Glomerular visceral epithelial cell (primary cell): ENCODE measurements around the gene ITLN1.

ENCODE experiments used
- DNase-seq: peaks from one replicate; pipeline ENCODE4 v3.0.0-alpha.2; 2016; ENCODE audit errors: extremely low spot score

The ITLN1 gene

DNA sequence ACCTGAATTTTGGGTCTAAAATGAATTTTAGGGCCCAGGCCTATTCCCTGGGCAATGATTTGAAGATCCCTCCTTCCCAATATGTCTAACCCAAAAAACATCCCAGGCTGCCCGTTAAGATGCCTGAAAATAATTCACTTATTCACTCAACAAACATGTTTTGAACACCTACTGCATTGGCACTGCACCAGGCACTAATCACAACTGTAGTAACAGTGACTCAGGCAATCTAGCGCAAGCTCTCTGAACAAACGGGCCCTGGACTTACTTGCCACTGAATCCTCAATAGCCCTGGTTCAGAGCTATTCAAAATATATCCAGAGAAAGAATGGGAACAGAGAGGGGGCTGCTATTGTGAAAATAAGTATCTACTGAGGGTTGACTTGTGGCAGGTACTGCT is 26.5 kb downstream of the ITLN1 start:
- no peak for DNase-seq

DNA sequence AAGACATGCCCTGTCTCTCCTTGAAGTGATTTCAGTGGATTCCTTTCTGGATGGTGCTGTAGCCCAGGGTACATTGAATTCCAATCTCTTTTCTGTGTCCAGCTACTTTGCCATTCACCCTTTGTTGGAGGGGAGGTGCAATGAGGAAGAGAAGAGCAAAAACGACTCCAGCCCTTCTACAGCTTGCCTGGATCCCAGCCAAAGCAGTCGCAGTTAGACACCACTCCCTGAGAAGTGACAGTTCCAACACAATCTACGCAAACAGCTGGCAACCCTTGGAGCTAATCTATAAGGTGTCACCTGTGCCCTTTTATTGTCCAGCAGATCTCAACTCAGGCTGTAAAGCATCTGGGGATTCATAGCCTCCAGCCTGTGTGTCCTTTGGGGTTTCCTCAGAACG is 26.9 kb downstream of the ITLN1 start:
- DNase-seq: no peak

DNA sequence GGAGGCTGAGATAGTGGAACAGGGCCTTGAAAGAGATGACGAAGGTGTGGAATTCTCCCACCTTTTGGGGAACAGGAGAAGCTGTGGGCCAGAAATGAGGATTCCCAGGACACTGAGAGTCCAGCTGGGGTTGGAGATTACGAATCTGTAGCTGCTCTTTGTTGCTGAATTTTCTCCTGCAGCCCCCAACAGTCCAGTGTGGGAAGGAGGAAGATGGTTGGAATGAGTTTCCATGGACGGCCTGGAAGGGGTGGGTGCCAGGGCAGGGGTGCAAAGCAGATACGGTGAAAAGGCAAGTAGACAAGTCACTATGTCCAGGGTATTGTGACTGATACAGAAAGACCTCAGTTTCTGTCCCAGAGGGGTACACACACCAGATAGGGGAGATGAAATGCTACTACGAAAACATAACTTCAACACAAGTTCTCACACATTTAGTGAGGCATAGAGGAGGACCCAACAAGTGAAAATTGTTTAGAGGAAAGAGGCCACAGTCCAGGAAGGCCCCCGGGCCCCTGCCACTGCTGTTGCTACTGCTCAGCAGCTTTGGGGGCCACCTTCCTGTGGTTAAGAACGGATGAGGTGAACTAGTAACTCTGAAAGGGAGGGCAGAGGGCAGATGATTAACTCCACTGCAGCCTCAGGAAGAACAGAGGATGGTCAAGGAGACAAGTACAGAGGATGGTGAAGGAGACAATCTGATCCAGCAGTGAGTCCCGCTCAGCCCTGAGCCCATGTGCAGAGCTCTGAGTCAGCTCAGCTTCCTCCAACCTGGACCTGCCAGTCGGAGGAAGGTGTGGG is 29.6 kb downstream of the ITLN1 start:
- no peak for DNase-seq

DNA sequence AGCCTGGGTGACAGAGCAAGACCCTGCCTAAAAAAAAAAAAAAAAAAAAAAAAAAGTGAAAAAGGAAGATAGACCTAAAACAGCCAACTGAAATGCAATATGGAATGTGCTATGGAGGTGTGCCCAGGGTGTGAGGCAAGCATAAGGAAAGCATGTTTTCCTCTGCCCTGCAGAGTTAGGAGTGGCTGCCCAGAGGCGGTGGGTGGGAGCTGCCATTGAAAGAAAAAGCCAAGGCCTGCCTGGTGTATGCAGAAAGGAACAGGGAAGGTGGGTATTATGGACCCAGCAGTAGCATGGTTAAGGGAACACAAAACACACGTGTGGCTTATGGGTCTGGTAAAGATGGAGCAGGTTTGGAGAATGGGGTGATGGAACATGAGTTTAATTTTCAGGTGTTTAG is 31.2 kb downstream of the ITLN1 start:
- no peak for DNase-seq

DNA sequence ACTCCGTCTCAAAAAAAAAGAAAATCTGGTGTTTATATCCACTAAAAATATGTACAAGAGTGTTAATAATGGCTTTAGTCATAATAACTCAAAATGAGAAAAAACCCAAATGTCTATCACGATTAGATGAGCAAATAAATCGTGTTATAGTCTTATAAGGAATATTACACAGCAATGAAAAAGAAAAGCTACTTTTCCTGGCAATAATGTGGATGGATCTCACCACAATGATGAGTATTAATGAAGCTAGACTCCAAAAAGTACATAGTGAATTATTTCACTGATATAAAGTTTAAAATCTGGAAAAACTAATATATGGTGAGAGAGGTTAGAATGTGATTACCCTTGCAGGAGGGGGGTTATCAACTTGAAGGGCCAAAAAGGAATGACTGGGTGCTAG is 32.0 kb downstream of the ITLN1 start:
- no peak for DNase-seq

DNA sequence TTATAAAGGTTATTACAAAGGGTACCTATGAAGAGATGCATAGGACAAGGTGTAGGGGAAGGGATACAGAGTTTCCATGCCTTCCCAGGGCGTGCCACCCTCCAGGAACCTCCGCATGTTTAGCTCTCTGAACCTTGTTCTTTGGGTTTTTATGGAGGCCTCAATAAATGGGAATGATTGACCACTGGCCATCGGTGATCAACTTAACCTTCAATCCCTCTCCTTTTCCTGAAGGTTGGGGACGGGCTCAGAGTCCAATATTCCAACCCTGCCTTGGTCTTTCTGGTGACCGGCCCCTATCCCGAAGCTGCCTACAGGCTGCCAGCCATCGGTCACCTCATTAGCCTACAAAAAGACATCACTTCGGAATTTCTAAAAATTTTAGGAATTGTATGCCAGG is 34.0 kb downstream of the ITLN1 start:
- DNase-seq: no peak

DNA sequence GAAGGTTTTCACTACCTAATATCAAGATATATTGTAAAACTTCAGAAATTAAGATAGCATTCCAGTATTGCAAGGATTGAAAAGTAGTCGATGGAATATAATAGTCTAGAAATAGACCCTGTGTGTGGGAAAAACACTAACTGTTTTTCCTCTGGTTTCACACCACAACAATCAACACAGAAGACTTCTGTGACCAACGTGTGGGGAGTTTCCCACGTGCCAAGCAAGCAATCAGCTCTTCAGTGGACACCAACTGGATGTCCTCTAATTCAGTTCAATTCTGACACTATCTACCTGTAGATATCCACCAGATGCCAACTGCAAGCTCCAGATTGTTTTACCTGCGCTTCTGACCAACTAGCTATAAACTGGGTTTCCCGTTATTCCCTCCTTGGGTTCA is 34.4 kb downstream of the ITLN1 start:
- DNase-seq: no peak

DNA sequence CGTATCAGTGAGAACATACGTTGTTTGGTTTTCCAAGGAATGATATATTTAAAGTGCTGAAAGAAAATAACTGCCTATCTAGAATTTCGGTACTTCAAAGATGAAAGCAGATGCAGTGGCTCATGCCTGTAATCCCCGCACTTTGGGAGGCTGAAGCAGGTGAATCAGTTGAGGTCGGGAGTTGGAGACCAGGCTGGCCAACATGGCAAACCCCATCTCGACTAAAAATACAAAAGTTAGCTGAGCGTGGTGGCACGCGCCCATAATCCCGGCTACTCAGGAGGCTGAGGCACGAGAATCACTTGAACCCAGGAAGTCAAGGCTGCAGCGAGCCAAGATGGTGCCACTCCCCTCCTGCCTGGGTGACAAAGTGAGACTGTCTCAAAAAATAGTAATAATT is 38.7 kb downstream of the ITLN1 start:
- DNase-seq: no peak

DNA sequence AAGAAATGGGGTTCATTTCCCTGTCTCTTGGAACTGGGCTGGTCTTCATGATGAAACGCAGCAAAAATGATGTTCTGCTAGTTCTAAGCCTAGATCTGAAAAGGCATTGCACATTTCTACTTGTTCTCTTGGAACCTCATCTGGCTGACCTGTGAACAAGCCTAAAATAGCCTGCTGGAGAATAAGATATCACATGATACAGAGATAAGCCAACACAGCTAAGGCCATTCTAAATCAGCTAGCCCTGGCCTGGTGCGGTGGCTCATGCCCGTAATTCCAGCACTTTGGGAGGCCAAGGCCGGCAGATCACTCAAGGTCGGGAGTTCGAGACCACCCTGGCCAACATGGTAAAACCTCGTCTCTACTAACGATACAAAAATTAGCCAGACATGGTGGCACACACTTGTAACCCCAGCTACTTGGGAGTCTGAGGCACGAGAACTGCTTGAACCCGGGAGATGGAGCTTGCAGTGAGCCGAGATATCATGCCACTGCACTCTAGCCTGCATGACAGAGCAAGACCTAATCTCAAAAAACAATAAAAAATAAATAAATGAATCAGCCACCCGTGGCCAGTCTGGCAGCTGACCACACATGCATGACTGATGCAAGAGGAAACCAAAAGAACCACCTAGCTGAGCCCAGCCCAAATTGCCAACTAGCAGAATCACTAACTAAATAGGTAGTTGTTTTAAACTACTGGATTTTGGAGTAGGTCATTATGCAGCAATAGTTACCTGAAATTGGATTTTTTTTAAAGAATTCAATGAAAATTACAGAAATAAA is 40.3 kb downstream of the ITLN1 start:
- DNase-seq: no peak

DNA sequence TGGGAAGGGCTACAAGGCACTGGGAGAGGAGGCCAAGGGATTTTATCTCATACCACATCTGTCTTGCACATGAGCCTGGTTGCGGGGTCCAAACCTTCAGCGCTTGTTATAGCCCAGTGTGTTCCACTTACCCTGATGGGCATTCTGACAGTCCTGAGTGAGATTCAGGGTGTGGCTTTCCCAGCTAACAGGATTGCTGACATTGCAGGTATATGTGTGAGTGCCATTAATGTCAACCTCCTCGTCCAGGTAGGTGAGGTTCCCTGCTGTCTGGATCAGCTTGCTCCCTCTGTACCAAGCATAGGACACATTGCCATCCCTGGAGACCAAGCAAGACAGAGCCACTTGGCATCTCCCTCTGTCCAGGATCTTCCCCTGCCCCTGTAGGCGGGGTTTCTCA is 43.9 kb downstream of the ITLN1 start:
- DNase-seq: no peak

DNA sequence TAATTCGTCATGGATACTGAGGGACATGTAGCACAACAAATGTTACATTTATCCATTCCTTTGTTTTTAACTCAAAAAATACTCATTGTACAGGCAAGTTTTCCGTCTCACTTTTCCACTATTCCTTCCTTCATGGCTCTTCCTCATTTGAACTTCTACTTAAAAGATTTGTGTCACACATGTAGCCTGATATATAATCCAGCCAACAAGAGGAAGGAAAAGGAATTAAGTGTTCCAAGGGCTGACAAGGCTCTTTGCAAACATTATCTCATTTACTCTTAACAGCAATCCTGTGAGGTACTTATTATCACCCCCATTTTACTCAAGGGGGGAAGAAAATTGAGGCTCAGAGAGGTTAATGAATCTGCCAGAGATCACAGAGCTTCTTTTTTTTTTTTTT is 45.2 kb downstream of the ITLN1 start:
- DNase-seq: no peak

DNA sequence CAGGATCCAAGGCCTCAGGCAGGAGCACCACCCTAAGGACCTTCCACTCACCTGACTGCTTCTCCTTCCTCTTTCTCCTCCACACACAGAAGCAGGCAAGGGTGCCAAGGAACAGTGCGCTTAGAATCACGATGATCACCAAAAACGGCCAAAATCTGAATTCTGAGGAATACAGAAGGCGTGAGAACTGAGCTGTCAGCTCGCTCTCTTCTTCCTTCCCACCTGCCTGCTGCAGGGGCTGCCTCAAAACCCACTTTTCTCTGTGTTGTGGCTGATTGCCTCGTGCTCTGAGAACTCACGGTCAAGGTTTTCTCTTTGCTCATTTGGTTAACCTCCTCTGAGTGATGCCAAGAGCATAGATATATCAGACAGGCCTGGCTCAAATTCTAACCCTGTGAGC is 46.1 kb downstream of the ITLN1 start:
- no peak for DNase-seq

DNA sequence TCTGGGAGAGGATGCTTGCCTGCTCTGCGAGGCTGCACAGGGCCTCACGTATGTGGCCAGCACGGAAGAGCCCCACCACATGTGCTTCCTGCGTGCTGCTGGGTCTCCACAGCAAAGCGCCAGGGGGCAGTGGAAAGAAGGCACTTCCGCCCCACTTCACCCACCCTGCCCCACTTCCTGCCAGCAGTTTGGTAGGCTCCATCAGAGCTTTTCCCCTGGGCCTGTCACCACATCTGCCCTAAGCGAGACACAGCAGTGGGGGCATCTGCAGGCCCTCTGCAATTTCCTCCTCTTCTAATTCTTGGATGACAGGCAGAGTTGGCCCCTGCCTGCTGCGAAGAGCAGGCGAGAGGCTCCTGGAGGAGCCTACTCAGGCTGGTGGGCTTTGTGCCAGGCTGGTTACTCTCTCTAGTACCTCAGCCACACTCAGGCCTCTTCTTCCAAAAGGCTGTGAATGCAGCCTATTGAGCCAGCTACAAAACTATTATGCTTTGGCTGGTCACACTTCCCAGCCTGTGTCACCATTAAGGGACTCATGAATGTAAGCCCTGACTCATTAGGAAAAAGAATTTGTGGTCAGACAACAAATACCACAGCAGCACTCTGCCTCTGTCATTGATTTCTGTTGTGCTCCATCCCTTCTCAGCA is 47.3 kb downstream of the ITLN1 start:
- DNase-seq: no peak

DNA sequence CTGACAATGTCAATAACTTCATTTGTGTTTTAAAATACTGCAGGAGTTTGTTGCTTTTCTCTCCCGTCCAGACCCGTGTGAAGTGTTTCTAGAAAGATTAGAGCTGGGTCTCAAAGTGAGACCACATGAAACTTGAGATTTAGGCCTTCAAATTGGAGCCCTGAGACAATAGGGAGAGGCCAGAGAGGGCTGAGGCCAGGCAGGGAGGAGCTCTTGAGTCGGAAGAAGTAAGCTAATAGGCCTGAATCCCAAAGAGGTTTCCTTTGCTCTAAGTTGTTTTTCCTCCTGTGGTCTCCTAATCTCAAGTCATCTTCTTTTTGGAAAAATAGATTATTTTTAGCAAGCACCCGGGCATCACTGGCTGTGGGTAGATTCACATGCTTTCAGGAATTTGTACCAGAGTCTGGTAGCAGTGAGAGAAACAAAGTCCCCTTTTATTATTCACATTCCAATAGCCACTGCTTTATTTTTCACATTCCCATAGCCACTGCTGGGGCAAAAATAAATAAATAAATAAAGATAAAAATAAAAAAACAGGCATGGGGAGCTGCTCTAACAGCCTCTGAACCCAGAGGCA is 47.9 kb downstream of the ITLN1 start:
- no peak for DNase-seq

DNA sequence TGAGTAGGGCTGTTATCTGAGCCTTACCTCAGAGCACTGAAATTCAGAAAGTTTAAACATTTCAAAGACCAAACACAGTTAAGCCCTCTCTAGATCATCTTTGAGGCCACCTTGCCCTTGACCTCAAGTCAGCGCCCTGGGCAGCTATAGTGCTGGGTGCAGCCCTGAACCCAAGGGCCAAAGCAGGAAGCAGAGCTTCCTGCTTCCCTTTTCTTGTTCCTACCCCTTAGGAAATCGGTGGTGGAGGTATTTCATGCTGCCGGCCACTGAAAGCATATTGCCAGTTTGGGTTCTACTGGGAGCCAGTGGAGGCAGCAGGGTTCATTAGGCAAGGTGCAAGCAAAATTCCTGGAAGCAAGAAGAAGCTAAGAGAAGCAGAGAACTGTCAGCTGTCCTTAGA is 48.4 kb downstream of the ITLN1 start:
- no peak for DNase-seq

DNA sequence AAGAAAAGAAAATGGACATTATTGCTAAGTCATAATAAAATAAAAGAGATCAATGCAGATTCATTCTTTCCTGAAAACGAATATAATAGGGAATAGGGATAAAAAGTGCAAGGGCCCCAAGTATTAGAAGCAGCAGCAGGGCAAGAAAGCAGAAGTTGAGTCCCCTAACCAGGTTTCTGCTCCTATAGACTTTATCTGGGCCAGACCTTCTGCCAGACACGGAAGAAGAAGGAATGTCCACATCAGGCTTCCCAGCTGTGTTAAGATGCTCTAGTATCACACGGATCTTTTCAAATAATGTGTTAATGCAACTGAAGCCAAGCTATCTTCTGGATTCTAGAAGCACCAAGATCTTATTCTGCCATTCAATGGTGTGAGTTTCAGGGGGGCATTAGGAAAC is 49.2 kb downstream of the ITLN1 start:
- DNase-seq: no peak

DNA sequence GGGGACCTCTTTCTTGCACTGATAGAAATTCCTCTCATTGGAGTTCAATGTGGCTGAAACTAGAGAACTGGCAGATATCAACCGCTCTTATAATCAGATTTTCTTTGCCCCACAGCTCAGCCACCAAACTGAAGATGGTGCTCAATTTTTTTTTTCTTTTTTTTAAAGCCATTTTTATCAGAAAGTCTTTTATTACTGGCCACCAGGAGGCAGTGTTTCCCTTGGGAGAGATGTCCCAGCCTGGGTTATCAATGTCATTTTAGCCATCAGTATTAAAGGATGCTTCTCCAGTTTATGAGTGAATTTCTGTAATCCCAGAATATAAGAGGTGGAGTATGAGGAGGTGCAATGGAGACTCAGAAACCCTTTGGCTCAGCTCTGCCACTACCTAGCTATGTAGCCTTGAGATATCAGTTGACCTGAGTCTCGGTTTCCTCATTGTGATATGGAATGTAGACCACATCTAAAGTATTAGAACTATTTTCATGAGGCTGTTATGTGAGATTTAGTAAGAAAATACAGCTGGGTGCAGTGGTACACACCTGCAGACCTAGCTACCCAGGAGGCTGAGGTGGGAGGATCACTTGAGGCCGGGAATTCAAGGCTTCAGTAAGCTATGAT is 49.9 kb downstream of the ITLN1 start:
- peak; percentile 50 for DNase-seq

DNA sequence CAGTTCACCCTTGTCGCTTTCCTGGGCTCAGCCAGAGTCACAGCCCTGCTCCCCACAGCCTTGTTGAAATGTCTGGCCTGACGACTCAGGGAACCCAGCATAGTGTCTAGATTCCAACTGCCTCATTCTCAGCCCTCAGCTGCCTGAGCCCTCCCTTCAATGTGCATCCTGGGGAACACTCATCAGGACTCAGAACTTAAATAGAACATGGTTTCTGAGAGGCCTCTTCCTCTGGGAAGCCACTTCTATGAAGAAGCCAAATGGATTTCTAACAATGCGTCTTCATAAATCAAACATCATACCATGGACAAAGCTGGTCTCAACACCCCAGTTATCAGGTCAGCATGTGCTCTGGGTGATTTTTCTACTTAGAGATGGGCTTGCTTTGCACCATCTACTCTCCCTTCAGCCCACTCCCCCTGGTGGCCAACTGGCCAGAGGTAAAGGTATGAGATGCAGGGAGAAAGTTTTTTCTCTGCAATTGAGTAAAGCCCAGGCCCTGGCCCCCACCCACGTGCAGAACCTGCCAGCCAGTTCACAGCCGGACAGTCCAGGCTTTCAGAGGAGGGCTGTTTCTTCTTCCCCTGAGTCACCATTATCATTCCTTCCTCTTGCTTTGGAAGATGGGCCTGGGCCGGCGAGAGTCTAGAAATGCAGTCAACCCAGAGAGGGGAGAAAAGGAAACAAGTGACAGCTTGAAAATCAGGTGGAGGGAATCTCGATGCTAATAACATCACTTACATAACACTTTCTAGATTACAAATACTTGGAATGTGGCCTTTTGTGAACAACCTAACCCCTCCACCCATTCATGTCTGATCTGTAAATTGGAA is 54.4 kb downstream of the ITLN1 start:
- peak; percentile 20 for DNase-seq

DNA sequence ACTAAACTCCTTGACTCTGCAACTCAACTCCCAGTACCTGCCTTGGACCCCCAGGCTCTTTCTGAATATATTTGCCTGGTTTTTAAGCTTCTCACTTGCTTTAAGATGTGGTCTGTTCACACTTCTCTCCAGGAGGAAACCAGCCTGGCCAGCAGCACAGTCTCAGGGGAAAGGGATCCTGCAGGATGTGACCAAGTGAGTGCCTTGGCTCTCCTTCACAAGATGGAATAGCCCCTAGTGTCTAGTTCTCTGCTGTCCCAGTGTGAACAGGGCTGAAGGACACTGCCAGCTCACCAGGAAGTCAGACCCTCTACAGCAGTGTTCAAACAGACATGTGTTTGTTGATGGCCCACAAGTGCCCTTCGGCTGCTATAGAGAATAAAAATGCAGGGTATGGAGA is 55.2 kb downstream of the ITLN1 start:
- no peak for DNase-seq

DNA sequence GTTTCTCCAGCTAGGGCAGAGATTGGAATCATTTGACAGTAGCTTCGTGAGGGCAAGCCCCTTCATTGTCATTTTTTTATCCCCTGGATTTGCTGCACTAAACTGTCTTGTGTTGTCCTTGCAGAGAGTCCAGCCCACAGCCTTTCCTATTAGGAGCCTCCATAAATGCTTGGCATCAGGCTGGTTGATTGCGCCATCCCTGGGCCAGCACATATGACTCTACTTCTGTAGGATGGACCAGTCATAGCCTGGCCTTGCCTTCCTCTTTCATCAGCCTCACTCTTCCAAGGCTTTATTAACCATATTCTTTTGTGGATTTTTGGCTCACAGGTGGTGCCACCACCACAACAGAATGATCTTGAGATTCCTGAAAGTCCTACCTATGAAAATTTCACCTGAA is 57.6 kb downstream of the ITLN1 start:
- no peak for DNase-seq

DNA sequence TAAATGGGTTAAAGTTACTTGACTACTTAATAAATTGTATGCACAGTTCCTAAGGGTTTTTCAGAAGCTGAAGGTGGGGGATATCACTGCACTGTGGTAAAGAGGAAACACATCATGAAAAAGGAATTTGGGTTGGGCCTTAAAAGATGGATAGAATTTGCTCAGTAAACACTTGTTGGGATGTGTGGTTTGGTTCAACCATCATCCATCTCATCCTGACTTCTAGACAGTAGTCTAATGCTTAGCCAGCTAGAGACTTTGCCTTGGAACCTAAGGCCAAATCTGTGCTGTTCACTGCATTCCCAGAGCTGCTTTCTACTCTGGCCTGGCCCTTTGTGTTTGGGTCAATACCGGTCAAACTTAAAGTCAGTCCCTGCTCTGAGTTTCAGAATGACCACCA is 58.4 kb downstream of the ITLN1 start:
- no peak for DNase-seq
